Aorta (tissue), 5 donors: ENCODE results near the gene HNF1B. TPM values are rescaled to one million over a fixed set of nuclear protein-coding genes. Genes with fewer than 3 reads are reported as not detected.

ENCODE experiments used
- ATAC-seq: fragments of 200-7000 bp; cut with Tn5 transposase; one replicate; pipeline ENCODE4 v1.9.1; 2022; ENCODE audit warnings: moderate library complexity; ENCODE audit not compliant: low FRiP score
- DNase-seq, 2 donors: peaks; one replicate each; pipeline ENCODE4 v3.0.0-alpha.2; 2020
- H3K27ac ChIP-seq, 2 donors: one replicate each; pipeline ENCODE4 v1.5.1; 2013; ENCODE audit warnings: low read length in 2 of 2, mild to moderate bottlenecking in 2 of 2, moderate library complexity in 2 of 2, control low read depth in 1 of 2, inconsistent platforms in 1 of 2, low read depth in 1 of 2
- H3K27me3 ChIP-seq, 2 donors: one replicate each; pipeline ENCODE4 v1.6.1; 2013; ENCODE audit warnings: control low read depth in 1 of 2, low read length in 1 of 2, mild to moderate bottlenecking in 1 of 2, moderate library complexity in 1 of 2; ENCODE audit not compliant: insufficient read depth in 2 of 2, control insufficient read depth in 1 of 2
- H3K36me3 ChIP-seq, 2 donors: one replicate each; pipeline ENCODE4 v1.6.1; 2013; ENCODE audit warnings: control low read depth in 1 of 2, low read length in 1 of 2, mild to moderate bottlenecking in 1 of 2; ENCODE audit not compliant: insufficient read depth in 2 of 2, control insufficient read depth in 1 of 2
- H3K4me1 ChIP-seq, 2 donors: one replicate each; pipeline ENCODE4 v1.6.1; 2013; ENCODE audit warnings: low read length in 2 of 2, control low read depth in 1 of 2, mild to moderate bottlenecking in 1 of 2, moderate library complexity in 1 of 2; ENCODE audit not compliant: insufficient read depth in 2 of 2, control insufficient read depth in 1 of 2
- H3K4me3 ChIP-seq, 2 donors: one replicate each; pipeline ENCODE4 v1.5.1; 2013; ENCODE audit warnings: low read length in 2 of 2, control low read depth in 1 of 2, mild to moderate bottlenecking in 1 of 2
- H3K9me3 ChIP-seq: one replicate; pipeline ENCODE4 v1.6.1; 2013; ENCODE audit warnings: mild to moderate bottlenecking, low read length; ENCODE audit not compliant: control insufficient read depth
- WGBS, 2 donors: extraction: QIAGEN DNeasy Blood & Tissue Kit; methylation state at CpG; one replicate each; pipeline ENCODE4 v1.1.7; 2013; 5-methylcytosine and 5-hydroxymethylcytosine counted together
- intact Hi-C, 2 donors: fragments of 100-400 bp; cut with DNase I; formaldehyde crosslinking; loops; one replicate each; pipeline versions ENCODE4 v1.14.2 to v1.15.0; 2022
- polyA plus RNA-seq, 2 donors: library from polyadenylated mRNA; stranded (reverse); fragments of 200-250 nt; gene quantifications; one replicate each; pipeline ENCODE4 v1.2.3, GENCODE V29; 2013
- total RNA-seq, 2 donors: library from RNA; stranded (reverse); fragmentation: NEBNext Ultra II Directional; extraction: Animal tissue kit (Norgen Biotek cat#: 25700); gene quantifications; one replicate each; pipeline ENCODE4 v1.2.1, GENCODE V29; 2021
- donor health status: healthy with polysubstance abuse.
- donor health status: Bipolar disorder and iron deficiency.
- donor health status: DM: no; HTN: no; CAD: no.
- donor health status: DM: no; HTN: no; CAD: no.
- donor health status: DM: yes; HTN: yes; CAD: no.

HNF1B gene
- total and polyA plus RNA-seq, 4 donors: 0.88 TPM; not detected in 3

GRCh38 chr17:37708008-37708615 is 36.7 kb downstream of the HNF1B start:
- peaks cover 3% of the 10 kb centered on the region for H3K9me3 ChIP-seq
- peaks cover 0 to 2% of the 10 kb centered on the region in 2 donors for H3K36me3 ChIP-seq
- H3K4me1 ChIP-seq: no peaks in the 10 kb centered on the region
- no peak overlapping the region for H3K27ac ChIP-seq
- 74 to 77% methylated on average over 7 of the region's 7 CpGs for WGBS, 2 donors
- no peak for DNase-seq
- peaks cover 0 to 5% of the 10 kb centered on the region in 2 donors for H3K27me3 ChIP-seq
- intact Hi-C loops: no loop called here
- ATAC-seq: no peak
- H3K4me3 ChIP-seq: no peak overlapping the region

- WGBS, 2 donors: 51 to 59% methylated on average over 2 of the region's 2 CpGs
- ATAC-seq: no peak
These were observed 38.4 kb downstream of the HNF1B start for GRCh38 chr17:37706446-37706845.

GRCh38 chr17:37702598-37702997 is 42.3 kb downstream of the HNF1B start:
- Histone ChIP-seq H3K27ac (no peak overlapping the region), H3K4me1 (no peaks in the 10 kb centered on the region), H3K9me3 (no peaks in the 10 kb centered on the region), H3K36me3 (no peaks in the 10 kb centered on the region), H3K4me3 (no peak overlapping the region), H3K27me3 (peaks cover 0 to 5% of the 10 kb centered on the region in 2 donors)
- no peak for ATAC-seq
- intact Hi-C loops: no loop called here
- no peak for DNase-seq

More at GRCh38 chr17:37706446-37706845, 38.4 kb downstream of the HNF1B start:
- peaks cover 0 to 2% of the 10 kb centered on the region in 2 donors for H3K36me3 ChIP-seq
- no peak overlapping the region for H3K4me3 ChIP-seq
- H3K4me1 ChIP-seq: no peaks in the 10 kb centered on the region
- DNase-seq: no peak
- peaks cover 3% of the 10 kb centered on the region for H3K9me3 ChIP-seq
- H3K27ac ChIP-seq: no peak overlapping the region
- intact Hi-C loops: no loop called here
- peaks cover 0 to 5% of the 10 kb centered on the region in 2 donors for H3K27me3 ChIP-seq

GRCh38 chr17:37701496-37701898 is 43.4 kb downstream of the HNF1B start:
- intact Hi-C loops: no loop called here
- 41 to 46% methylated on average over 5 of the region's 5 CpGs for WGBS, 2 donors
- no peaks in the 10 kb centered on the region for H3K9me3 ChIP-seq
- H3K4me1 ChIP-seq: no peaks in the 10 kb centered on the region
- H3K36me3 ChIP-seq: no peaks in the 10 kb centered on the region
- ATAC-seq: no peak
- H3K27me3 ChIP-seq: peaks cover 0 to 5% of the 10 kb centered on the region in 2 donors
- DNase-seq: peak in 1 of 2 donors; percentile 55
- H3K27ac ChIP-seq: no peak overlapping the region
- H3K4me3 ChIP-seq: no peak overlapping the region

- no peaks in the 10 kb centered on the region for H3K9me3 ChIP-seq
- ATAC-seq: no peak
- no peaks in the 10 kb centered on the region for H3K36me3 ChIP-seq
- no peak overlapping the region for H3K4me3 ChIP-seq
- no peak for DNase-seq
- H3K27me3 ChIP-seq: peaks cover 0 to 2% of the 10 kb centered on the region in 2 donors
- intact Hi-C loops: no loop called here
- H3K4me1 ChIP-seq: no peaks in the 10 kb centered on the region
- WGBS, 2 donors: 60 to 67% methylated on average over 6 of the region's 6 CpGs
- no peak overlapping the region for H3K27ac ChIP-seq
These were observed 44.0 kb downstream of the HNF1B start for GRCh38 chr17:37700881-37701280.

- Histone ChIP-seq H3K4me3 (no peak overlapping the region), H3K9me3 (peaks cover 4% of the 10 kb centered on the region), H3K27ac (no peak overlapping the region), H3K4me1 (no peaks in the 10 kb centered on the region), H3K36me3 (no peaks in the 10 kb centered on the region), H3K27me3 (no peaks in the 10 kb centered on the region)
- DNase-seq (no peak), ATAC-seq (no peak)
- WGBS, 2 donors: 75 to 80% methylated on average over 10 of the region's 10 CpGs
- intact Hi-C loops: no loop called here
These were observed 45.4 kb downstream of the HNF1B start for GRCh38 chr17:37699285-37699973.

GRCh38 chr17:37698911-37699255 is 46.0 kb downstream of the HNF1B start:
- Histone ChIP-seq H3K27me3 (no peaks in the 10 kb centered on the region), H3K9me3 (peaks cover 4% of the 10 kb centered on the region), H3K27ac (no peak overlapping the region), H3K4me3 (no peak overlapping the region), H3K4me1 (no peaks in the 10 kb centered on the region), H3K36me3 (no peaks in the 10 kb centered on the region)
- DNase-seq (no peak), ATAC-seq (no peak)
- intact Hi-C loops: no loop called here
- WGBS, 2 donors: 90 to 96% methylated on average over 4 of the region's 4 CpGs

- DNase-seq: no peak
- Histone ChIP-seq H3K4me3 (no peak overlapping the region), H3K27ac (no peak overlapping the region), H3K9me3 (peaks cover 4% of the 10 kb centered on the region), H3K27me3 (no peaks in the 10 kb centered on the region), H3K36me3 (no peaks in the 10 kb centered on the region), H3K4me1 (no peaks in the 10 kb centered on the region)
- ATAC-seq: no peak
- intact Hi-C loops: no loop called here
- 90 to 92% methylated on average over 5 of the region's 5 CpGs for WGBS, 2 donors
These were observed 46.5 kb downstream of the HNF1B start for GRCh38 chr17:37698132-37698910.
